ENCODE results near the gene TMEM88. TPM values are rescaled to one million over a fixed set of nuclear protein-coding genes. Genes with fewer than 3 reads are reported as not detected.

Gene TMEM88
- total RNA-seq, 1 donor = 0.43 TPM

DNA sequence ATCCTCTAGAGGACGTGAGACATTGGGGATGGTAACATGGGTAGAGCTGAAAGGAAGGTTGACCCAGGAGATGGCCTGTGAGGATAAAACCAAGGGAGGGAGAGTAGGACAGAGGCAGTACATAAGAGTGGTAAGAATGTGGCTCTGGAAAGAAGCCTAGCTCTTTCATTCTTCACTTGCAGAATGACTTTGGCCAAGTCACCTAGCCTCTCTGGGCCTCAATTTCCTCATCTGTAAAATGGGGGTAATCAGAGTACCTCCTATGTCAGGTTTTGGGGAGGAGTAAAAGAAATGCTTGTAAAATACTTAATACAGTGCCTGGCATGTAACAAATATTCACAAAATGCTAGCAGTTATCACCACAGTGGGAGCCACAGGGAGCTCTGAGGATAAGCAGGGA lies 14.0 kb upstream of the TMEM88 start:
- DNase-seq (ENCODE audit: low read depth) = no peak
- TF ChIP-seq, protein P1, sequence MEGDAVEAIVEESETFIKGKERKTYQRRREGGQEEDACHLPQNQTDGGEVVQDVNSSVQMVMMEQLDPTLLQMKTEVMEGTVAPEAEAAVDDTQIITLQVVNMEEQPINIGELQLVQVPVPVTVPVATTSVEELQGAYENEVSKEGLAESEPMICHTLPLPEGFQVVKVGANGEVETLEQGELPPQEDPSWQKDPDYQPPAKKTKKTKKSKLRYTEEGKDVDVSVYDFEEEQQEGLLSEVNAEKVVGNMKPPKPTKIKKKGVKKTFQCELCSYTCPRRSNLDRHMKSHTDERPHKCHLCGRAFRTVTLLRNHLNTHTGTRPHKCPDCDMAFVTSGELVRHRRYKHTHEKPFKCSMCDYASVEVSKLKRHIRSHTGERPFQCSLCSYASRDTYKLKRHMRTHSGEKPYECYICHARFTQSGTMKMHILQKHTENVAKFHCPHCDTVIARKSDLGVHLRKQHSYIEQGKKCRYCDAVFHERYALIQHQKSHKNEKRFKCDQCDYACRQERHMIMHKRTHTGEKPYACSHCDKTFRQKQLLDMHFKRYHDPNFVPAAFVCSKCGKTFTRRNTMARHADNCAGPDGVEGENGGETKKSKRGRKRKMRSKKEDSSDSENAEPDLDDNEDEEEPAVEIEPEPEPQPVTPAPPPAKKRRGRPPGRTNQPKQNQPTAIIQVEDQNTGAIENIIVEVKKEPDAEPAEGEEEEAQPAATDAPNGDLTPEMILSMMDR (IDR thresholded peaks at IDR 0.05; ENCODE audit: insufficient read depth, low read depth, low read length) = no peak
- peak overlapping the region; percentile 79 for H3K4me3 ChIP-seq (ENCODE audit: low read depth, low read length)

DNA sequence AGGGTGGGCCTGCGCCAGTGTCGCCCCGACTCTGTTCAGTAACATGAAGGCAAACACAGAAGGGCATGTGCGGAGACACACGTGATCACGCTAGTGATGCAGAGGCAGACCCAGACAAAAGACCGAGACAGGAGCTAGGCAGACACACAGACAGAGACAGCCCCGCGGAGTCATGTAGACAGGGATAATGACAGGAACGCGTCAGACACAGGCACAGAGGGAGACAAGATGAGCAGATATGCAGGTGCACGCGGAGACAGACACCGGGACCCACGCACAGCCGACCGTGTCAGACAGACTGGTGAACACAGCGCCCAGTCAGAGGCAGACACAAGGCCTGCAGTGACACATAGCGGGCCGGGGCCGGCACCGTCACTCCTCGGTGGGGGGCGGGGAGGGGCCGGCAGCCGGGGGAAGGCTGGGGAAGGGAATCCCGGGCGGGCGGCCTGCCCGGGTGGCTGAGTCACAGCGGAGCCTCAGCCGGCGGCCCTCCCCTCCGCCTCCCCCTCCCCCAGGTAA lies 13.4 kb upstream of the TMEM88 start:
- H3K4me3 ChIP-seq (ENCODE audit: low read depth, low read length) = peak overlapping the region; percentile 79
- TF ChIP-seq, protein P1 (IDR thresholded peaks at IDR 0.05; ENCODE audit: insufficient read depth, low read depth, low read length) = no peak
- peak; percentile 90 for DNase-seq (ENCODE audit: low read depth)

DNA sequence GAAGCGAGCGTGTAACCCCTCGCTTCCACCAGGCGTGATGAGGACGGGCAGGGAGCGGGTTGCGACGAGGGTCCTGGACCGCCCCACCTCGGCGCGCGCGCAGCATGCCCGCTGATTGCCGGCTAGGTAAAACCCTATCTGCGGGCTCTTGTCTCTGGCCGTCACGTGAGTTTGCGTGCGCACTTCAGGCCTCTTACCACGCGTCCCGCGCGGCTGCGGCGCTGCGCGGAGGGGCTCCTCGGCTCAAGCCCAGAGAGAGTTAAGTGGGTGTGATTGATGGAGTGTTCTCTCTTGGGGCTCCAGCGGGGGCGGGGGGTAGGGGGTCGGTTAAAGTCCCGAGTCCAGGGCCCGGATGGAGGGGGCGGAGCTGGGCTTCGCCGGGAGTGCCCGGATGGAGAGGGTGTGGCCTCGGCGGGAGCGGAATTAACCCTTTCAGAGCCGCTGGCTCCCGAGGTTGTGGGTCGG lies 12.9 kb upstream of the TMEM88 start:
- peak overlapping the region; percentile 79 for H3K4me3 ChIP-seq (ENCODE audit: low read depth, low read length)
- TF ChIP-seq, protein P1 (IDR thresholded peaks at IDR 0.05; ENCODE audit: insufficient read depth, low read depth, low read length) = no peak
- peak; percentile 87 for DNase-seq (ENCODE audit: low read depth)

DNA sequence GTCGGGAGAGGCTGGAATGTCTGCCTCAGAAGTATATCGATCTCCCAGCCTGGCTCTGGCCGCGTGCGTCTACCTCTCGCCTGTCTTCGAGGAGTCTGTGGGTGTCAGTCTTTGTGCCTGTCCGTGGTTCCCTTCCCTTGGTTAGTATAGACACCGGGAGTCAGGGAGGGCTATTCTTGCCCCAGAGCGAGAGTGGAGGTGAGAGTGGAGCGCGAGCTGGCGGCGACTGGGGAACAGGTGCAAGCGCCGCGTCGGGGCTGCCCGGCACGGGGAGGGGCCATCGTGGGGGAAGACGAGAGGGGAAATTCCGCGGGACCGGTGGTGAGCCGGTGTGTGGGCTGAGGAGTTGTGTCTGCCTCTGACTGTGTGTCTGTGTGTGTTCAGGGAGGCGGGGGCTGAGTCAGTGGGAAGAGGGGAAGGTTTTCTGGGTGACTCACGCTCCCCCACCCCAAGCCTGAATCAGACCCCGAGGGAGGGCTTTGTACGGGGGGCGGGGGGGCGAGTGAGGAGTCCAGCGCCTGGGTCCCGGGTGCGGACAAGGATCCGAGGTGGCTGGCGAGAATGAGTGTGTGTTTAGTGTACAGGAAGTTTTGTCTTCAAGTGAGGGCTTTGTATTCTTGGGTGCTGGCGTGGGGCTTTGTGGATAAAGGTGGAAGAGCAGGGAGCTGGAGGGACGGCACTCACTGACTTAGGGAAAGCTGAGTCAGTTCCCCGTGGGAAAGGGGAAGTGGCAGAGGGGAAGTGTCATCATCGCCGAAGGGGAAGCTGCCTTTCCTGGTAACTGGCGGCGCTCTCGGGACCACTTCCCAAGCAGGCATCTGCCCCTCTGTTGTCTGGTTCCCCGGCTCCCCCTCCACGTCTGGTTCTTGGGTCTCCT lies 12.2 kb upstream of the TMEM88 start:
- peak overlapping the region; percentile 79 for H3K4me3 ChIP-seq (ENCODE audit: low read depth, low read length)
- peak; percentile 94 for DNase-seq (ENCODE audit: low read depth)
- TF ChIP-seq, protein P1 (IDR thresholded peaks at IDR 0.05; ENCODE audit: insufficient read depth, low read depth, low read length) = no peak

DNA sequence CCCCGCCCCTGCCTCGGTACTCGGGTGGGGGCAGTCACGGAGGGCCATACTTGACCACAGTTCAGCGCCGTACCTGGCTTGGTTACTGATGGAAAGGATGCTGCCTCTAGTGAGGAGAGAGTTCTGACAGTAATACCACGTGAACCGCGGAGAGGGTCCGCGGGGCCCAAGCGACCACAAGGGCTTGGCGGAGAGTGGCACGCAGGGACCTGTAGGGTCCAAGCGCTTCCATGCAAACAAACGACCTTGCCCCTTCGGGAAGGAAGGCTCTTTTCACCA lies 11.7 kb upstream of the TMEM88 start:
- TF ChIP-seq, protein P1 (IDR thresholded peaks at IDR 0.05; ENCODE audit: insufficient read depth, low read depth, low read length) = no peak
- DNase-seq (ENCODE audit: low read depth) = no peak
- peak overlapping the region; percentile 79 for H3K4me3 ChIP-seq (ENCODE audit: low read depth, low read length)

DNA sequence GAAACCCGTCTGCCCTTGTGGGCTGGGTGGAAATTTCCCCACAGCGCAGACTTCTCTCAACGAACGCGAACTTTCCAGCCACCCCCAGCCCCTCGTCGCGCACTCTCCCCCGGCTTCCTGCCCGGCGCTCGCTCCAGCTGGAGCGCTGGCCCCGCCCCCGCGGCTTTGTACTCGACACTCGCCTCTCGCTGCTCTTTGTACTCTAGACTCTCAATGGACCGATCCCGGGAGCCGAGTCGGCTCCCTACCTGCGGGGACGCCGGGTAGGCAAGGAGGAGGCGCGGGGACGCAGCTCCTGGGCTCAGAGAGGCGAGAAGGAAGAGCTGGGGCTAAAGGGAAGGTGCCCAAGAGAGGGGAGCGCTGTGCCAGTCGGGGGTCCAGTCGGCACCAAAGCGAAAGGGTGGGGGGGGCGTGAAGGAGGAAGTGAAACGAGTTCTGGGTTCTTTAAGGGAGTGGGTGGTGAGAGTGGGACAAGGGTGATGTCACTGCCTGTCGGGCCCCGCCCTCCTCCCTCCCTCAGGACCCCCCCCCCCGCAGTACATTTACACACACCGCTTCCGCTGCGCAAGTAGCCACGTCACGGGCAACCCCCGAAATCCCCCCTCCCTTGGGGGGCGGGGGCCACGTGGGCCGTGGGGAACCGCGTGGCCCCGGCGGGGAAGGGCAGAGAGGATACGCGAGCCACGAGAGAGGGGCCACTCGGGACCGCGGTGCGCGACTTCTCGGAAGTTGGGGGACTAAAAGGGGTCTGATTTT lies 11.2 kb upstream of the TMEM88 start:
- peak; percentile 92 for DNase-seq (ENCODE audit: low read depth)
- TF ChIP-seq, protein P1 (IDR thresholded peaks at IDR 0.05; ENCODE audit: insufficient read depth, low read depth, low read length) = no peak

More for the DNA sequence above, 11.2 kb upstream of the TMEM88 start:
- peak overlapping the region; percentile 79 for H3K4me3 ChIP-seq (ENCODE audit: low read depth, low read length)
